ENCODE data around the gene FBXL14.

- TF ChIP-seq CTCF (IDR thresholded peaks at IDR 0.05) (no peak), EP300 (IDR thresholded peaks at IDR 0.05) (no peak), POLR2A (IDR thresholded peaks at IDR 0.05; ENCODE audit: low read depth) (no peak), POLR2AphosphoS5 (IDR thresholded peaks at IDR 0.05) (no peak)
Observed at GRCh38 chr12:1531153-1531653, 63.2 kb downstream of the FBXL14 start.

All from esophagus muscularis mucosa (tissue), 4 donors.